ENCODE measurements around the gene NPY5R. TPM values are rescaled to one million over a fixed set of nuclear protein-coding genes. Genes with fewer than 3 reads are reported as not detected.

NPY5R gene
- total RNA-seq, 1 experiment from 2014 or later, result not detected

DNA sequence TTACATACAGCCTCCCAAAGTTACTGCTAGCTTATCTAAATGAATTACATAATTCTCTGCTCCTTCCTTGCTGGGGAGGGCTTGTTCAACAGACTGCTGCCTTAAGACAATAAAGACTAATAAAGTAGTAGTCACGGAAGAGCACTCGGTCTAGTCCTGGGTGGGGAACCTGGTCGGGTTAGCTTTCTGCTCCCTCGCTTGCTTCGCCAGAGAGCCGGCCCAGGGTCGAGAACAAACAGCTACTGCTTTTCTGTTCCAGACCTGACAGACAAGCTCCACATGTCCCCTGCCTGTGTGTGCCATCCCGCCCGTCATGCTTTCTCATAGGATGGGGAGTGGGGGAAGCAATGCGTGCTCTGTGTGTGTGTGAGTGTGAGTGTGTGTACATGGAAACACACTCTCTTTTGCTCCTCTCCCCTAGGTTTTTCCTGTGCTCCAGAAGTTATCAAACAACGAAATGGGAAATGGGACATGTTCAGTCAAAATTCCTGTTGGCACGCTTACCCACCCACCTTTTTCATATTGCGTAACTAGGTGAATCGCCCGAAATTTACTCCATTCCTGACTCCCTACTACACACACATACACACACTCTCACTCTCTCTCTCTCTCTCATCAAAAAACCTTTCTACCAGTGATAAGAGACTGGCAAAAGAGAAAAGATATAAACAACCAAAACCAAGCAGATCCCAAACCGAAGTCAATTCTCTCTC, 12.6 kb upstream of the NPY5R start:
- BruUV-seq (replicated peaks), result no TSS peak
- Histone ChIP-seq H3K27me3 (ENCODE audit: insufficient read depth, low read depth) (no peaks in the 10 kb centered on the region), H3K4me3 (no peak overlapping the region), H3K4me2 (no peak overlapping the region), H3K9me3 (ENCODE audit: insufficient read depth, low read depth) (no peaks in the 10 kb centered on the region), H3K79me2 (ENCODE audit: low read depth) (no peaks in the 10 kb centered on the region), H3F3A (ENCODE audit: insufficient read depth, low read depth) (no peaks in the 10 kb centered on the region), H4K20me1 (ENCODE audit: insufficient read depth) (no peaks in the 10 kb centered on the region), H2AFZ (no peak overlapping the region), H3K9me2 (ENCODE audit: insufficient read depth) (no peaks in the 10 kb centered on the region), H3K36me3 (ENCODE audit: low read depth) (no peaks in the 10 kb centered on the region), H3K27ac (no peak overlapping the region), H3K4me1 (replicated peaks; ENCODE audit: insufficient read depth) (0 out of 2 replicates have a peak, but pooled peaks cover 4% of the 10 kb centered on the region)
- intact Hi-C loops (cut with micrococcal nuclease; ENCODE audit: unreplicated experiment), result loop anchor here (5.0 kb wide), 1 partner anchor 684 kb away; no protein-coding TSS in a partner anchor
- DNase-seq, result no peak
- ChIA-PET POLR2A (ENCODE audit: unreplicated experiment) (interaction anchor here (0.6 kb wide), 1 partner anchor 648 kb away, joined by 3 read pairs; no protein-coding TSS in a partner anchor), CTCF (no interaction called here)
- TF ChIP-seq, protein P1, sequence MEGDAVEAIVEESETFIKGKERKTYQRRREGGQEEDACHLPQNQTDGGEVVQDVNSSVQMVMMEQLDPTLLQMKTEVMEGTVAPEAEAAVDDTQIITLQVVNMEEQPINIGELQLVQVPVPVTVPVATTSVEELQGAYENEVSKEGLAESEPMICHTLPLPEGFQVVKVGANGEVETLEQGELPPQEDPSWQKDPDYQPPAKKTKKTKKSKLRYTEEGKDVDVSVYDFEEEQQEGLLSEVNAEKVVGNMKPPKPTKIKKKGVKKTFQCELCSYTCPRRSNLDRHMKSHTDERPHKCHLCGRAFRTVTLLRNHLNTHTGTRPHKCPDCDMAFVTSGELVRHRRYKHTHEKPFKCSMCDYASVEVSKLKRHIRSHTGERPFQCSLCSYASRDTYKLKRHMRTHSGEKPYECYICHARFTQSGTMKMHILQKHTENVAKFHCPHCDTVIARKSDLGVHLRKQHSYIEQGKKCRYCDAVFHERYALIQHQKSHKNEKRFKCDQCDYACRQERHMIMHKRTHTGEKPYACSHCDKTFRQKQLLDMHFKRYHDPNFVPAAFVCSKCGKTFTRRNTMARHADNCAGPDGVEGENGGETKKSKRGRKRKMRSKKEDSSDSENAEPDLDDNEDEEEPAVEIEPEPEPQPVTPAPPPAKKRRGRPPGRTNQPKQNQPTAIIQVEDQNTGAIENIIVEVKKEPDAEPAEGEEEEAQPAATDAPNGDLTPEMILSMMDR (conservative IDR thresholded peaks at IDR 0.05), result no peak
- TF ChIP-seq EZH2 (IDR thresholded peaks at IDR 0.05; ENCODE audit: low read depth), result no peak

DNA sequence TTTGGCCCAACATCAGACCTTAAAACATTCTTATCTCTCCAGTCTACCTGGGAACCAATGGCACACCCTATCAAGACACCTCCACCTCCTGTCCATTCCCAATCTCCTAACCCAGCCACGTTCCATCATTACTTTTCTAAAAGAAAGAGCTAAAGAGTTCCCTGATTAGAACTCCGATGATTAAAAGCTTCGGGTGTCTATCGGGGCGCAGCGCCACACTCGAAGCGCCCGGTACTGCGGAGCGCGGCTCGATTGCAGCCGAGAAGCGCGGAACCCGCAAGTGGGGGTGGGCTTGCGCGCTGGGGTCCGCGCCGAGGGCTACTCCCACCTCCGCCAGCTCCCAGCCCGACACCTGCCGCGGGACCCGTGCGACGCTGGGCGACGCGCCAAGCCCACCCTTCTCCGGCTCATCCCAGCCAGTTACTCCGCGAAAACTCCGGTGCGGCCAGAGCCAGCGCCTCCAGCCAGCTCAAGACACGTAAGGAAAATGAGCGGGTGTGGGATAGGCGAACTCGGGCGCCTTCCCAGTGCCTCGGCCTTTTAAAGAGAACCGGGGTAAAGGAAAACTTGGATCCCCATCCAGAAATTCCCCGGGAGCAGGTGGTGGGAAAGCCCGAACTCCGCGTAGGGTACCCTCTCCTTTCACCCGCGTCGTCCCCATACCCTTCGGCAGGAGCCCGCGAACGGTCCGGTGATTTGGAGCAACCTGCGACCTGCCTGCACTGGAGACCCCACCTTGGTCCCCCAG, 11.9 kb upstream of the NPY5R start:
- CTCF ChIA-PET, result no interaction called here
- H3K4me3 ChIP-seq, result peak overlapping the region; percentile 50; the same call in 1 of the 2 replicates

DNA sequence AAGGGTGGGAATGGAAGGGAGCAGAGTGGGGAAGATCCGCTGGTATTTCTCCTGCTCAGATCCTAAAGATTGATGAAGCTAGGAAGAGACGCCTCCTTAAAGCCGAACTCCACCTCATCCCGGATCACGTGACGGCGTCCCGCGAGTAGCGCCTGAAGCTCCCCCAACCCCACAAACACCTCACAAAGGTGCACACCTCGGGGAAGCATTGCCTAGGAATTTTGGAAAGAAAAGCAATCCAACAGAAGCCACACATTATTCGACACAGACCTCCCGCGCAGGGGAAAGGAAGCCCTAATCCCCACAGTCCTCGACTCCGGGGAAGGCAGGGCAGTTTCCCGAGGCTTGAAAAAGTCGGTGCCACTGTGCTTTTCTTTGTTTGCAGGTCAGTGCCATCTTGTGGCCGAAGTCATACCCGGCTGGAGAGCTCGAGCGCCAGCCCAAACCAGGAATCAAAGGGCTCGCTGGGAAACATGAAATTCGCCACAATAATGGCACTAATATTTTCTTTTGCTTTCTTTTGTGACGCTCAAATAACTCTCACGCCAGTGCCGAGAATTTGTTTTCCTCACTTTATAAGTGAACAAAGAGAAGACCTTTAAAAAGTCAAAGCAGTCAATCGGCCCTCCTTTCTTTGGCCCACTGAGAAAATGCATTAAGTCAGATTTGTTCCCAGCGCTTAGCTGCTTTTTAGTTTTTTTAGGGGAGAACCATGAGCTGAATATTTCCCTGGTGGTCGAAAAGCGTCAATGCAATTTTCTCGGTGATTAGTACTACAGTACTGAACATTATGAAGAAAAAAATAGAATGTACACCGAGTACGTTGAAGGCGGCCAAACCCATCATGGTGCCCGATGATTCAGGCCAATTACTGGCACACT, 10.9 kb upstream of the NPY5R start, which contains the start of gene NPY1R:
TSS of gene NPY1R (minus strand) at position 71 of the 881 bp plus-strand sequence. CDS start 6,042 bp downstream, outside the sequence.
- Histone ChIP-seq H3K4me1 (replicated peaks; ENCODE audit: insufficient read depth) (0 out of 2 replicates have a peak, but pooled peaks cover 4% of the 10 kb centered on the region), H3K27ac (no peak within 1 kb of the TSS), H3K79me2 (ENCODE audit: low read depth) (no peaks in the 10 kb centered on the region), H3K4me2 (peak within 1 kb of the TSS; percentile 79), H2AFZ (peak within 1 kb of the TSS; percentile 85), H3K36me3 (ENCODE audit: low read depth) (no peaks in the 10 kb centered on the region), H3K9me2 (ENCODE audit: insufficient read depth) (no peaks in the 10 kb centered on the region), H3K4me3 (peak within 1 kb of the TSS; percentile 50; the same call in 1 of the 2 replicates), H4K20me1 (ENCODE audit: insufficient read depth) (no peaks in the 10 kb centered on the region), H3K27me3 (ENCODE audit: insufficient read depth, low read depth) (no peaks in the 10 kb centered on the region), H3K9me3 (ENCODE audit: insufficient read depth, low read depth) (no peaks in the 10 kb centered on the region), H3F3A (ENCODE audit: insufficient read depth, low read depth) (no peaks in the 10 kb centered on the region)
- ChIA-PET POLR2A (ENCODE audit: unreplicated experiment) (no interaction called here), CTCF (interaction anchor here (0.5 to 0.8 kb wide), 3 partner anchors 198 to 684 kb away, joined by 3 to 4 read pairs (median 4); no protein-coding TSS in a partner anchor)
- no TSS peak for BruUV-seq (replicated peaks)
- DNase-seq, result peak in 1 of 2 experiments; percentile 73
- intact Hi-C loops (cut with micrococcal nuclease; ENCODE audit: unreplicated experiment), result loop anchor here (1.0 to 5.0 kb wide), 5 partner anchors 166 to 835 kb away; partner anchors contain the start of gene NAF1
- TF ChIP-seq, protein P1 (conservative IDR thresholded peaks at IDR 0.05), result peak; percentile 65
- TF ChIP-seq EZH2 (IDR thresholded peaks at IDR 0.05; ENCODE audit: low read depth), result no peak

More for the DNA sequence above, 11.9 kb upstream of the NPY5R start:
- BruUV-seq (replicated peaks), result no TSS peak
- H3K9me3 ChIP-seq (ENCODE audit: insufficient read depth, low read depth), result no peaks in the 10 kb centered on the region
- H3K4me2 ChIP-seq, result peak overlapping the region; percentile 79; the same call in 1 of the 2 replicates
- intact Hi-C loops (cut with micrococcal nuclease; ENCODE audit: unreplicated experiment), result loop anchor here (1.0 to 5.0 kb wide), 5 partner anchors 165 to 835 kb away; partner anchors contain the start of gene NAF1
- H2AFZ ChIP-seq, result no peak overlapping the region
- H3K36me3 ChIP-seq (ENCODE audit: low read depth), result no peaks in the 10 kb centered on the region
- H4K20me1 ChIP-seq (ENCODE audit: insufficient read depth), result no peaks in the 10 kb centered on the region
- POLR2A ChIA-PET (ENCODE audit: unreplicated experiment), result no interaction called here
- no peak for TF ChIP-seq EZH2 (IDR thresholded peaks at IDR 0.05; ENCODE audit: low read depth)
- no peaks in the 10 kb centered on the region for H3K9me2 ChIP-seq (ENCODE audit: insufficient read depth)
- no peak overlapping the region for H3K27ac ChIP-seq
- H3F3A ChIP-seq (ENCODE audit: insufficient read depth, low read depth), result no peaks in the 10 kb centered on the region
- H3K79me2 ChIP-seq (ENCODE audit: low read depth), result no peaks in the 10 kb centered on the region
- 0 out of 2 replicates have a peak, but pooled peaks cover 4% of the 10 kb centered on the region for H3K4me1 ChIP-seq (replicated peaks; ENCODE audit: insufficient read depth)
- H3K27me3 ChIP-seq (ENCODE audit: insufficient read depth, low read depth), result no peaks in the 10 kb centered on the region
- DNase-seq, result no peak
